OCI-LY1 (cell line): Measurements from ENCODE around the gene KLHL36.

Experiments
- H2AFZ ChIP-seq: fragments of 200-600 bp; sonication (generic), shearing (Covaris generic); 2 replicates; pipeline ENCODE4 v1.6.0; 2014; ENCODE audit warnings: antibody characterized with exemption, mild to moderate bottlenecking, low read length
- H3F3A ChIP-seq: fragments of 200-600 bp; sonication (generic), shearing (Covaris generic); 2 replicates; pipeline ENCODE4 v1.6.0; 2014; ENCODE audit warnings: mild to moderate bottlenecking, antibody characterized with exemption, low read length, moderate library complexity; ENCODE audit not compliant: insufficient read depth
- H3K27ac ChIP-seq: fragments of 200-600 bp; sonication (generic); 2 replicates; pipeline ENCODE4 v1.5.1; 2014; ENCODE audit warnings: low read length, mixed run types, mild to moderate bottlenecking, low read depth; ENCODE audit not compliant: poor library complexity, severe bottlenecking
- H3K27me3 ChIP-seq: fragments of 200-600 bp; sonication (generic); 2 replicates; pipeline ENCODE4 v1.6.0; 2014; ENCODE audit warnings: antibody characterized with exemption, mild to moderate bottlenecking, low read length, moderate library complexity; ENCODE audit not compliant: insufficient read depth
- H3K36me3 ChIP-seq: fragments of 200-600 bp; sonication (generic); 2 replicates; pipeline ENCODE4 v1.6.1; 2014; ENCODE audit warnings: mild to moderate bottlenecking, antibody characterized with exemption, low read length, moderate library complexity, mixed read lengths; ENCODE audit not compliant: insufficient read depth
- H3K4me1 ChIP-seq: fragments of 200-600 bp; sonication (generic); 2 replicates; pipeline ENCODE4 v1.5.1; 2014; ENCODE audit warnings: mild to moderate bottlenecking, low read length, moderate library complexity; ENCODE audit not compliant: insufficient read depth, severe bottlenecking
- H3K4me2 ChIP-seq: fragments of 200-600 bp; sonication (generic), shearing (Covaris generic); 2 replicates; pipeline ENCODE4 v1.6.1; 2014; ENCODE audit warnings: low read length
- H3K4me3 ChIP-seq: fragments of 200-600 bp; sonication (generic); 2 replicates; pipeline ENCODE4 v1.5.1; 2014; ENCODE audit warnings: low read length, low read depth, mild to moderate bottlenecking, mixed read lengths; ENCODE audit not compliant: poor library complexity, severe bottlenecking
- H3K79me2 ChIP-seq: fragments of 200-600 bp; shearing (Covaris generic); 2 replicates; pipeline ENCODE4 v1.6.1; 2016; ENCODE audit warnings: mixed run types, low read length, mixed read lengths; ENCODE audit not compliant: insufficient read depth
- H3K9ac ChIP-seq: fragments of 200-600 bp; sonication (generic), shearing (Covaris generic); 2 replicates; pipeline ENCODE4 v1.6.1; 2014; ENCODE audit warnings: mild to moderate bottlenecking, low read length, mixed read lengths
- H3K9me2 ChIP-seq: fragments of 200-600 bp; sonication (generic), shearing (Covaris generic); 2 replicates; pipeline ENCODE4 v1.6.1; 2014; ENCODE audit warnings: low read depth, mild to moderate bottlenecking, low read length, mixed read lengths
- H3K9me3 ChIP-seq: fragments of 200-600 bp; shearing (Covaris generic); 2 replicates; pipeline ENCODE4 v1.6.1; 2014; ENCODE audit warnings: low read length, mixed read lengths
- H4K20me1 ChIP-seq: fragments of 200-600 bp; sonication (generic), shearing (Covaris generic); 2 replicates; pipeline ENCODE4 v1.6.0; 2016; ENCODE audit warnings: mild to moderate bottlenecking, low read length; ENCODE audit not compliant: insufficient read depth
- EZH2 ChIP-seq: fragments of 200-600 bp; sonication (generic), shearing (Covaris generic); IDR thresholded peaks from 2 replicates; pipeline ENCODE4 v1.8.0; 2017; ENCODE audit warnings: borderline replicate concordance, mixed run types, mild to moderate bottlenecking, antibody characterized with exemption, low read length, moderate library complexity, mixed read lengths
- TF ChIP-seq, protein P1 (sequence below): fragments of 200-600 bp; sonication (generic), shearing (Covaris generic); IDR thresholded peaks from 2 replicates; pipeline ENCODE4 v1.5.1; 2017; ENCODE audit warnings: mild to moderate bottlenecking, antibody characterized with exemption, low read length, moderate library complexity, mixed read lengths

The KLHL36 gene

DNA sequence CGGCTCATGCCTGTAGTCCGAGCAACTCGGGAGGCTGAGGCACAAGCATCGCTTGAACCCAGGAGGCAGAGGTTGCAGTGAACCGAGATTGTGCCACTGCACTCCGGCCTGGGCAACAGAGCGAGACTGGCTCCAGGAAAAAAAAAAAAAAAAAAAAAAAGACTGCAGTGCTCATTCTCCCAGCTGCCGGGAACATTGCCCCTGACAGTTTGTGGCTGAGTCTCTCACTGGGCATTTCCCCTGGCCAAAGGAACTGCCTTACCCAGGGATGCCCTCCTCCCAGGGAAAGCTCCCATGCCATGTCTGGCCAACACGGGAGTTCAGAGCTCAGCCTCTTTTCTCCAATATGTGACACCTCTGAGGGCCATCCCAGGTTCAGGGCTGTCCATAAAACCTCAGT lies 30.2 kb downstream of the KLHL36 start:
- TF ChIP-seq, protein P1, sequence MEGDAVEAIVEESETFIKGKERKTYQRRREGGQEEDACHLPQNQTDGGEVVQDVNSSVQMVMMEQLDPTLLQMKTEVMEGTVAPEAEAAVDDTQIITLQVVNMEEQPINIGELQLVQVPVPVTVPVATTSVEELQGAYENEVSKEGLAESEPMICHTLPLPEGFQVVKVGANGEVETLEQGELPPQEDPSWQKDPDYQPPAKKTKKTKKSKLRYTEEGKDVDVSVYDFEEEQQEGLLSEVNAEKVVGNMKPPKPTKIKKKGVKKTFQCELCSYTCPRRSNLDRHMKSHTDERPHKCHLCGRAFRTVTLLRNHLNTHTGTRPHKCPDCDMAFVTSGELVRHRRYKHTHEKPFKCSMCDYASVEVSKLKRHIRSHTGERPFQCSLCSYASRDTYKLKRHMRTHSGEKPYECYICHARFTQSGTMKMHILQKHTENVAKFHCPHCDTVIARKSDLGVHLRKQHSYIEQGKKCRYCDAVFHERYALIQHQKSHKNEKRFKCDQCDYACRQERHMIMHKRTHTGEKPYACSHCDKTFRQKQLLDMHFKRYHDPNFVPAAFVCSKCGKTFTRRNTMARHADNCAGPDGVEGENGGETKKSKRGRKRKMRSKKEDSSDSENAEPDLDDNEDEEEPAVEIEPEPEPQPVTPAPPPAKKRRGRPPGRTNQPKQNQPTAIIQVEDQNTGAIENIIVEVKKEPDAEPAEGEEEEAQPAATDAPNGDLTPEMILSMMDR: no peak
- TF ChIP-seq EZH2: no peak
- Histone ChIP-seq H3K4me1 (no peaks in the 10 kb centered on the region), H3K9me2 (no peaks in the 10 kb centered on the region), H3K79me2 (no peaks in the 10 kb centered on the region), H2AFZ (no peak overlapping the region), H4K20me1 (no peaks in the 10 kb centered on the region), H3K4me3 (no peak overlapping the region), H3K36me3 (no peaks in the 10 kb centered on the region), H3K9me3 (no peaks in the 10 kb centered on the region), H3F3A (no peaks in the 10 kb centered on the region), H3K27me3 (no peaks in the 10 kb centered on the region), H3K27ac (no peak overlapping the region), H3K4me2 (no peak overlapping the region), H3K9ac (no peak overlapping the region)

DNA sequence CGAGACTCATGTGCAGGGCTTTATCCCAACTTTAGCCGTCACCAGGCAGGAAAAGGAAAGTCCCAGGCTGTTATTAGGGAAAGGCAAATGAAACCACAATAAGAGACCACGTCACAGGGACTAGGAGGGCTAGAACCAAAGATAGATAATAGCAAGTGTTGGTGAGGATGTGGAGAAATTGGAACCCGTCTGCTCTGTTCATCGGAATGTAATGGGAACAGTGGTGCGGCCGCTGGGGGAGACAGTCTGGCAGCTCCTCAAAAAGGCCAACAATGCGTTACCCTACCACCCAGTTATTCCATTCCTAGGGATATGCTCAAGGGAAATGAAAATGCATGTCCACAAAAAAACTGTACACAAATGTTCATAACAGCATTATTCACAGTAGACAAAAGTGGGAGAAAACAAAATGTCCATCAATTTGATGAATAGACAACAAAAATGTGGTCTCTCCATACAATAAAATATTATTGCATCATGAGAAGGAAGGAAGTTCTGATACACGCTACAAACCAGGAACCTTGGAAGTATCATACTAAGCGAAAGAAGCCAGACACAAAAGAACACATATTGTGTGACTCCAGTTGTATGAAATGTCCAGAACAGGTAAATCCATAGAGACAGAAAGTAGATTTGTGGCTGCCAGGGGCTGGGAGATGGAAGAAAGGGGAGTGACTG lies 32.0 kb downstream of the KLHL36 start:
- Histone ChIP-seq H4K20me1 (no peaks in the 10 kb centered on the region), H3K27me3 (no peaks in the 10 kb centered on the region), H3F3A (no peaks in the 10 kb centered on the region), H3K4me2 (no peak overlapping the region), H3K79me2 (no peaks in the 10 kb centered on the region), H3K4me1 (no peaks in the 10 kb centered on the region), H3K36me3 (no peaks in the 10 kb centered on the region), H3K9me2 (no peaks in the 10 kb centered on the region), H3K9me3 (no peaks in the 10 kb centered on the region), H3K27ac (no peak overlapping the region), H3K4me3 (no peak overlapping the region), H3K9ac (no peak overlapping the region), H2AFZ (no peak overlapping the region)
- no peak for TF ChIP-seq EZH2
- TF ChIP-seq, protein P1: no peak

GRCh38 chr16:84680843-84681629 lies 32.7 kb downstream of the KLHL36 start:
- H3K79me2 ChIP-seq: no peaks in the 10 kb centered on the region
- no peaks in the 10 kb centered on the region for H3K4me1 ChIP-seq
- no peaks in the 10 kb centered on the region for H3K36me3 ChIP-seq
- H3F3A ChIP-seq: no peaks in the 10 kb centered on the region
- H3K4me2 ChIP-seq: no peak overlapping the region
- no peak overlapping the region for H3K4me3 ChIP-seq
- no peaks in the 10 kb centered on the region for H4K20me1 ChIP-seq
- H3K27me3 ChIP-seq: no peaks in the 10 kb centered on the region
- no peak overlapping the region for H3K9ac ChIP-seq
- no peak for TF ChIP-seq EZH2
- TF ChIP-seq, protein P1: no peak
- H3K27ac ChIP-seq: no peak overlapping the region
- H2AFZ ChIP-seq: no peak overlapping the region
- no peaks in the 10 kb centered on the region for H3K9me3 ChIP-seq
- H3K9me2 ChIP-seq: no peaks in the 10 kb centered on the region
